GM12878 (cell line): Measurements from ENCODE around the gene CD84. TPM values are rescaled to one million over a fixed set of nuclear protein-coding genes. Genes with fewer than 3 reads are reported as not detected.
A peak's percentile ranks its signal among the peaks of the same experiment; 100 is the strongest.

Experiments used
- ATAC-seq: fragments of 200-7000 bp; cut with Tn5 transposase; 3 replicates; pipeline ENCODE4 v1.9.1; 2020; ENCODE audit warnings: mild to moderate bottlenecking, moderate library complexity
- BruUV-seq: library from RNA; stranded (reverse); fragments of 400-500 nt; replicated peaks from 2 replicates; lab custom pipeline; 2021; lab: Mats Ljungman, UMichigan
- CTCF ChIA-PET: fragments of 300-600 bp; sonication (Branson Sonifier 250); formaldehyde crosslinking; extraction: SDS; loops from one replicate; lab custom pipeline; 2021; ENCODE audit warnings: inconsistent platforms; lab: Yijun Ruan, JAX
- POLR2A ChIA-PET: fragments of 350-600 bp; formaldehyde crosslinking; extraction: SDS; loops from one replicate; lab custom pipeline; 2021; ENCODE audit warnings: inconsistent platforms; lab: Charles Lee
- RAD21 ChIA-PET: fragments of 300-600 bp; sonication (Branson Sonifier 250); formaldehyde crosslinking; loops from one replicate; lab custom pipeline; 2023; ENCODE audit warnings: antibody characterized with exemption; ENCODE audit not compliant: unreplicated experiment; lab: Charles Lee
- SMC1A ChIA-PET: fragments of 300-600 bp; sonication (Branson Sonifier 250); formaldehyde crosslinking; loops from one replicate; lab custom pipeline; 2023; ENCODE audit not compliant: unreplicated experiment, uncharacterized antibody; lab: Charles Lee
- DNase-seq: peaks from one replicate; pipeline ENCODE4 v3.0.0-alpha.2; 2011; ENCODE audit warnings: low read depth, low spot score
- FAIRE-seq: peaks from 3 replicates; lab custom pipeline; 2011; peaks lifted over from hg19 to GRCh38; lab: Jason Lieb, UNC
- H2AFZ ChIP-seq: 2 replicates; pipeline ENCODE4 v1.6.0; 2011; ENCODE audit warnings: low read depth, low read length, control low read depth; ENCODE audit not compliant: control insufficient read depth
- H3K27ac ChIP-seq: 2 replicates; pipeline ENCODE4 v1.5.1; 2011; ENCODE audit warnings: control low read depth; ENCODE audit not compliant: control insufficient read depth, insufficient read depth
- H3K27me3 ChIP-seq, 2 experiments: replicated peaks in 1 of 2; 2 replicates each; pipeline versions ENCODE4 v1.6.0 to v1.6.1; 2011; ENCODE audit warnings: low read length in 1 of 2; ENCODE audit not compliant: control insufficient read depth in 2 of 2, insufficient read depth in 2 of 2
- H3K36me3 ChIP-seq, 2 experiments: 2 replicates each; pipeline ENCODE4 v1.5.1; 2011; ENCODE audit warnings: low read length in 1 of 2; ENCODE audit not compliant: control insufficient read depth in 2 of 2, insufficient read depth in 2 of 2
- H3K4me1 ChIP-seq: 2 replicates; pipeline ENCODE4 v1.6.1; 2011; ENCODE audit warnings: mild to moderate bottlenecking, low read length, moderate library complexity, mixed read lengths; ENCODE audit not compliant: control insufficient read depth, insufficient read depth
- H3K4me2 ChIP-seq: 2 replicates; pipeline ENCODE4 v1.6.0; 2011; ENCODE audit warnings: control low read depth; ENCODE audit not compliant: control insufficient read depth, insufficient read depth
- H3K4me3 ChIP-seq: fragments of 200-600 bp; sonication (generic); 2 replicates; pipeline ENCODE4 v1.5.1; 2016
- H3K79me2 ChIP-seq: 2 replicates; pipeline ENCODE4 v1.6.0; 2011; ENCODE audit warnings: low read length; ENCODE audit not compliant: control insufficient read depth, insufficient read depth
- H3K9ac ChIP-seq: 2 replicates; pipeline ENCODE4 v1.8.0; 2011; ENCODE audit warnings: low read length, control low read depth, mixed read lengths; ENCODE audit not compliant: control insufficient read depth, insufficient read depth
- H3K9me3 ChIP-seq: replicated peaks from 3 replicates; pipeline ENCODE4 v1.5.1; 2011; ENCODE audit warnings: mild to moderate bottlenecking, low read length; ENCODE audit not compliant: control insufficient read depth, insufficient read depth
- H4K20me1 ChIP-seq: 2 replicates; pipeline ENCODE4 v1.6.0; 2011; ENCODE audit not compliant: control insufficient read depth, insufficient read depth
- BCL11A ChIP-seq: IDR thresholded peaks from 2 replicates; pipeline ENCODE4 v1.6.1; 2011; ENCODE audit warnings: low read depth, low read length
- BMI1 ChIP-seq: fragments of 450-650 bp; IDR thresholded peaks from 2 replicates; pipeline ENCODE4 v1.6.1; 2016; ENCODE audit warnings: mild to moderate bottlenecking, moderate library complexity, borderline replicate concordance
- CBX5 ChIP-seq: sonication (generic); IDR thresholded peaks from 2 replicates; pipeline ENCODE4 v1.6.1; 2016; ENCODE audit warnings: low read depth, moderate library complexity, mild to moderate bottlenecking, inconsistent platforms
- HCFC1 ChIP-seq: fragments of 150-350 bp; IDR thresholded peaks from 2 replicates; pipeline ENCODE4 v1.6.1; 2014; ENCODE audit warnings: low read length
- IKZF2 ChIP-seq, 2 experiments: fragments of 450-650 bp; IDR thresholded peaks; 2 replicates each; pipeline ENCODE4 v1.6.1; 2017; ENCODE audit warnings: mild to moderate bottlenecking in 2 of 2, moderate library complexity in 2 of 2
- IRF5 ChIP-seq: fragments of 450-650 bp; IDR thresholded peaks from 2 replicates; pipeline ENCODE4 v1.6.1; 2017; ENCODE audit warnings: borderline replicate concordance
- KDM1A ChIP-seq: fragments of 200-600 bp; sonication (generic); IDR thresholded peaks from 2 replicates; pipeline ENCODE4 v1.6.1; 2016; ENCODE audit warnings: borderline replicate concordance
- KLF5 ChIP-seq: fragments of 450-650 bp; IDR thresholded peaks from 2 replicates; pipeline ENCODE4 v1.6.1; 2014; ENCODE audit warnings: mild to moderate bottlenecking; ENCODE audit not compliant: partially characterized antibody
- MYC ChIP-seq: IDR thresholded peaks from 2 replicates; pipeline ENCODE4 v1.6.1; 2011; ENCODE audit warnings: mild to moderate bottlenecking, low read length, moderate library complexity, inconsistent platforms; ENCODE audit not compliant: insufficient read depth, insufficient replicate concordance, insufficient read length, severe bottlenecking
- PAX5 ChIP-seq: IDR thresholded peaks from 2 replicates; pipeline ENCODE4 v1.6.1; 2011; ENCODE audit warnings: low read depth, low read length, borderline replicate concordance
- PML ChIP-seq: IDR thresholded peaks from 2 replicates; pipeline ENCODE4 v1.6.1; 2012; ENCODE audit warnings: low read length, inconsistent platforms
- POLR2A ChIP-seq: IDR thresholded peaks from 2 replicates; pipeline ENCODE4 v1.6.1; 2011; ENCODE audit warnings: low read depth, mild to moderate bottlenecking, low read length
- RELA ChIP-seq: fragments of 450-650 bp; IDR thresholded peaks from 2 replicates; pipeline ENCODE4 v1.8.0; 2014; ENCODE audit warnings: borderline replicate concordance; ENCODE audit not compliant: partially characterized antibody
- RFX5 ChIP-seq: IDR thresholded peaks from 2 replicates; pipeline ENCODE4 v1.6.1; 2011; ENCODE audit warnings: low read depth, low read length, improper control_type of control experiment
- RUNX3 ChIP-seq: IDR thresholded peaks from 2 replicates; pipeline ENCODE4 v1.6.1; 2012; ENCODE audit warnings: low read length, inconsistent platforms
- SMC3 ChIP-seq: IDR thresholded peaks from 2 replicates; pipeline ENCODE4 v1.6.1; 2011; ENCODE audit warnings: low read length, improper control_type of control experiment, borderline replicate concordance
- STAT3 ChIP-seq: IDR thresholded peaks from 2 replicates; pipeline ENCODE4 v1.6.1; 2011; ENCODE audit warnings: low read depth, low read length, improper control_type of control experiment
- WGBS: methylation state at CpG from one replicate; pipeline ENCODE4 v1.1.6; 2016; ENCODE audit warnings: low lambda C conversion rate; ENCODE audit not compliant: insufficient replicate concordance, insufficient coverage; ENCODE audit errors: missing lambda C conversion rate; 5-methylcytosine and 5-hydroxymethylcytosine counted together
- in situ Hi-C: fragments of 300-500 bp; cut with MboI; formaldehyde crosslinking; loops from 9 replicates; pipeline ENCODE4 v1.14.3; 2018; ENCODE audit warnings: mixed read lengths
- intact Hi-C: fragments of 100-400 bp; cut with micrococcal nuclease; formaldehyde crosslinking; loops from one replicate; pipeline ENCODE4 v1.14.2; 2022; ENCODE audit not compliant: unreplicated experiment
- polyA plus RNA-seq, 11 experiments: library from polyadenylated mRNA; depleted of rRNA in 4 of 11; unstranded in 6 of 11; stranded (reverse) in 5 of 11; fragments of >200 nt; fragmentation: Nextera tagmentation in 4 of 11; fragmentation: Illumina TruSeq in 1 of 11; extraction: Ambion mirVana in 4 of 11; extraction: Trizol in 1 of 11; gene quantifications; 1 replicate in 1 of 11; 2 replicates in 10 of 11; pipeline versions ENCODE4 v1.2.1 to v1.2.3, GENCODE V29; 2011 to 2016; ENCODE audit warnings: inconsistent platforms in 2 of 11, missing spikeins in 2 of 11, low read depth in 1 of 11
- total RNA-seq, 4 experiments: library from RNA; depleted of rRNA in 3 of 4; stranded (reverse); fragments of >200 nt in 3 of 4; fragmentation: Illumina TruSeq in 1 of 4; extraction: Trizol in 1 of 4; gene quantifications; 2 replicates each; pipeline versions ENCODE4 v1.2.1 to v1.2.3, GENCODE V29; 2013 to 2021
- TF ChIP-seq, protein P1 (sequence below): fragments of 450-650 bp; IDR thresholded peaks from 2 replicates; pipeline ENCODE4 v1.6.1; 2018; ENCODE audit warnings: mild to moderate bottlenecking, low read depth, moderate library complexity; ENCODE audit not compliant: partially characterized antibody
- TF ChIP-seq, protein P2 (sequence below): IDR thresholded peaks from 2 replicates; pipeline ENCODE4 v1.6.1; 2011; ENCODE audit warnings: borderline replicate concordance, low read depth, mild to moderate bottlenecking, moderate library complexity, mixed read lengths, low read length; ENCODE audit not compliant: insufficient read depth; ENCODE audit errors: extremely low read length

The CD84 gene
- total and polyA plus RNA-seq, 10 of the 15 experiments (the other 5 are each of a cell fraction or from before 2014, with no cell fraction given): 3.4 to 20.3 (median 11.7) TPM

- H2AFZ ChIP-seq: peak overlapping the region; percentile 79
- DNase-seq (no peak), ATAC-seq (peak; percentile 86), FAIRE-seq (no peak)
- H3K9ac ChIP-seq: peak overlapping the region; percentile 33; the same call in 1 of the 2 replicates
- peak overlapping the region; percentile 68 for H3K27ac ChIP-seq
- H3K79me2 ChIP-seq: peaks cover 3% of the 10 kb centered on the region
- H3K4me2 ChIP-seq: peak overlapping the region; percentile 64
- H3K4me1 ChIP-seq: peaks cover 22% of the 10 kb centered on the region
- peaks cover 7% of the 10 kb centered on the region; the same call in 2 of the 3 replicates for H3K9me3 ChIP-seq
- BruUV-seq: no TSS peak
- ChIA-PET POLR2A (interaction anchor here (0.5 to 6.8 kb wide), 6 partner anchors 8 to 221 kb away, joined by 3 to 43 read pairs (median 4); no protein-coding TSS in a partner anchor), CTCF (interaction anchor here (1.0 to 2.4 kb wide), 6 partner anchors 9 to 38 kb away, joined by 3 to 9 read pairs (median 4); no protein-coding TSS in a partner anchor), SMC1A (interaction anchor here (2.9 to 30.0 kb wide), 4 partner anchors 8 to 38 kb away, joined by 17 to 735 read pairs (median 76); partner anchors contain the start of gene CD84), RAD21 (interaction anchor here (0.9 to 3.5 kb wide), 8 partner anchors 7 to 139 kb away, joined by 3 to 21 read pairs (median 3); no protein-coding TSS in a partner anchor)
- no peaks in the 10 kb centered on the region for H4K20me1 ChIP-seq
- intact Hi-C loops: no loop called here
- H3K27me3 ChIP-seq: no peaks in the 10 kb centered on the region
- peak overlapping the region; percentile 28; the same call in 1 of the 2 replicates for H3K4me3 ChIP-seq
- H3K36me3 ChIP-seq: no peaks in the 10 kb centered on the region
- in situ Hi-C loops: no loop called here
- WGBS: 16% methylated on average over 8 of the region's 8 CpGs
- no peak; a peak in 1 of 4 replicates for TF ChIP-seq IKZF2 (IDR thresholded peaks at IDR 0.05)
- TF ChIP-seq BCL11A: peak; percentile 41; the same call in 1 of the 2 replicates
- TF ChIP-seq KDM1A: no peak
- no peak for TF ChIP-seq HCFC1
- TF ChIP-seq RELA: no peak
- TF ChIP-seq, protein P1, sequence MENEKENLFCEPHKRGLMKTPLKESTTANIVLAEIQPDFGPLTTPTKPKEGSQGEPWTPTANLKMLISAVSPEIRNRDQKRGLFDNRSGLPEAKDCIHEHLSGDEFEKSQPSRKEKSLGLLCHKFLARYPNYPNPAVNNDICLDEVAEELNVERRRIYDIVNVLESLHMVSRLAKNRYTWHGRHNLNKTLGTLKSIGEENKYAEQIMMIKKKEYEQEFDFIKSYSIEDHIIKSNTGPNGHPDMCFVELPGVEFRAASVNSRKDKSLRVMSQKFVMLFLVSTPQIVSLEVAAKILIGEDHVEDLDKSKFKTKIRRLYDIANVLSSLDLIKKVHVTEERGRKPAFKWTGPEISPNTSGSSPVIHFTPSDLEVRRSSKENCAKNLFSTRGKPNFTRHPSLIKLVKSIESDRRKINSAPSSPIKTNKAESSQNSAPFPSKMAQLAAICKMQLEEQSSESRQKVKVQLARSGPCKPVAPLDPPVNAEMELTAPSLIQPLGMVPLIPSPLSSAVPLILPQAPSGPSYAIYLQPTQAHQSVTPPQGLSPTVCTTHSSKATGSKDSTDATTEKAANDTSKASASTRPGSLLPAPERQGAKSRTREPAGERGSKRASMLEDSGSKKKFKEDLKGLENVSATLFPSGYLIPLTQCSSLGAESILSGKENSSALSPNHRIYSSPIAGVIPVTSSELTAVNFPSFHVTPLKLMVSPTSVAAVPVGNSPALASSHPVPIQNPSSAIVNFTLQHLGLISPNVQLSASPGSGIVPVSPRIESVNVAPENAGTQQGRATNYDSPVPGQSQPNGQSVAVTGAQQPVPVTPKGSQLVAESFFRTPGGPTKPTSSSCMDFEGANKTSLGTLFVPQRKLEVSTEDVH: no peak
- TF ChIP-seq PML: peak; percentile 38; the same call in 1 of the 2 replicates
- TF ChIP-seq BMI1: no peak
- peak; percentile 38; the same call in 1 of the 2 replicates for TF ChIP-seq POLR2A
- no peak for TF ChIP-seq SMC3
- TF ChIP-seq STAT3: no peak
- TF ChIP-seq, protein P2, sequence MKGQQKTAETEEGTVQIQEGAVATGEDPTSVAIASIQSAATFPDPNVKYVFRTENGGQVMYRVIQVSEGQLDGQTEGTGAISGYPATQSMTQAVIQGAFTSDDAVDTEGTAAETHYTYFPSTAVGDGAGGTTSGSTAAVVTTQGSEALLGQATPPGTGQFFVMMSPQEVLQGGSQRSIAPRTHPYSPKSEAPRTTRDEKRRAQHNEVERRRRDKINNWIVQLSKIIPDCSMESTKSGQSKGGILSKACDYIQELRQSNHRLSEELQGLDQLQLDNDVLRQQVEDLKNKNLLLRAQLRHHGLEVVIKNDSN: no peak
- TF ChIP-seq IRF5: no peak
- 0 out of 2 replicates have a peak, but pooled peaks have one; percentile 35 for TF ChIP-seq PAX5
- TF ChIP-seq CBX5: 0 out of 2 replicates have a peak, but pooled peaks have one; percentile 41
- no peak for TF ChIP-seq RFX5
- no peak for TF ChIP-seq KLF5
- TF ChIP-seq MYC: no peak
- peak; percentile 83 for TF ChIP-seq RUNX3
Observed at GRCh38 chr1:160567858-160568682, 11.2 kb downstream of the CD84 start.
